DMS79 treated with DMSO at 0.1 percent for 48 hours (cell line): ENCODE results near the gene PVALB.

Experiments
- DNase-seq: peaks from one replicate; lab custom pipeline; 2025; lab: John Stamatoyannopoulos, UW

PVALB gene

GRCh38 chr22:36846271-36846670 lies 29.4 kb upstream of the PVALB start:
- DNase-seq, result no peak

- no peak for DNase-seq
Measured at GRCh38 chr22:36840106-36840505, 23.3 kb upstream of the PVALB start.

GRCh38 chr22:36839356-36840073 lies 22.7 kb upstream of the PVALB start:
- DNase-seq, result no peak

GRCh38 chr22:36838119-36839030 lies 21.5 kb upstream of the PVALB start:
- no peak for DNase-seq

- DNase-seq, result no peak
Measured at GRCh38 chr22:36835903-36836302, 19.1 kb upstream of the PVALB start.

- DNase-seq, result no peak
Measured at GRCh38 chr22:36833073-36833472, 16.2 kb upstream of the PVALB start.

GRCh38 chr22:36831717-36832116 lies 14.9 kb upstream of the PVALB start:
- no peak for DNase-seq

GRCh38 chr22:36831206-36831605 lies 14.4 kb upstream of the PVALB start:
- DNase-seq, result no peak

GRCh38 chr22:36830601-36831000 lies 13.8 kb upstream of the PVALB start:
- no peak for DNase-seq

GRCh38 chr22:36829370-36830002 lies 12.7 kb upstream of the PVALB start:
- peak; percentile 48 for DNase-seq

- DNase-seq, result no peak
Measured at GRCh38 chr22:36828815-36829214, 12.0 kb upstream of the PVALB start.

GRCh38 chr22:36826262-36826661 lies 9.4 kb upstream of the PVALB start:
- DNase-seq, result no peak

- DNase-seq, result no peak
Measured at GRCh38 chr22:36824655-36825054, 7.8 kb upstream of the PVALB start.

GRCh38 chr22:36823186-36823839 lies 6.5 kb upstream of the PVALB start:
- no peak for DNase-seq

- no peak for DNase-seq
Measured at GRCh38 chr22:36822581-36822980, 5.7 kb upstream of the PVALB start.

GRCh38 chr22:36819112-36819511 lies 2.3 kb upstream of the PVALB start:
- no peak for DNase-seq

- DNase-seq, result no peak
Measured at GRCh38 chr22:36818010-36818642, 1.3 kb upstream of the PVALB start.

GRCh38 chr22:36817525-36817848 lies 652 bp upstream of the PVALB start:
- no peak for DNase-seq

GRCh38 chr22:36816339-36816635 lies 548 bp downstream of the PVALB start:
- no peak for DNase-seq

- no peak for DNase-seq
Measured at GRCh38 chr22:36815558-36816338, 1.1 kb downstream of the PVALB start.

- DNase-seq, result no peak
Measured at GRCh38 chr22:36814801-36815200, 2.0 kb downstream of the PVALB start.
